C1 segment of cervical spinal cord (tissue), 14 donors: ENCODE results near the gene MSI2.
A peak's percentile ranks its signal among the peaks of the same experiment; 100 is the strongest.
"Not testable (repeated sequence)": the region's sequence is repeated elsewhere in the genome, so short reads cannot be mapped to it uniquely, and the experiment has no call there.

Experiments
- DNase-seq, 14 donors: peaks; one replicate each; lab custom pipeline; 2025; lab: John Stamatoyannopoulos, UW

The MSI2 gene

GRCh38 chr17:57255776-57256681 is at the start of gene MSI2:
MSI2 (plus strand) TSS chr17:57256523; CDS start chr17:57256743, 220 bp downstream.
- peak; percentile 33 to 94 (median 84) for DNase-seq

GRCh38 chr17:57206928-57207327 is 49.4 kb upstream of the MSI2 start:
- no peak for DNase-seq

- no peak for DNase-seq
Measured at GRCh38 chr17:57207396-57207795, 48.9 kb upstream of the MSI2 start.

GRCh38 chr17:57210224-57210553 is 46.1 kb upstream of the MSI2 start:
- DNase-seq, result no peak

- DNase-seq, result no peak
Measured at GRCh38 chr17:57210972-57211411, 45.3 kb upstream of the MSI2 start.

GRCh38 chr17:57211543-57211942 is 44.8 kb upstream of the MSI2 start:
- DNase-seq, result no peak

GRCh38 chr17:57213180-57213825 is 43.0 kb upstream of the MSI2 start:
- no peak for DNase-seq

GRCh38 chr17:57215317-57215716 is 41.0 kb upstream of the MSI2 start:
- DNase-seq, result no peak

- DNase-seq, result no peak
Measured at GRCh38 chr17:57221366-57222350, 34.7 kb upstream of the MSI2 start.

- DNase-seq, result not testable (repeated sequence)
Measured at GRCh38 chr17:57222422-57222821, 33.9 kb upstream of the MSI2 start.

- DNase-seq, result no peak
Measured at GRCh38 chr17:57225127-57225526, 31.2 kb upstream of the MSI2 start.

GRCh38 chr17:57226793-57227192 is 29.5 kb upstream of the MSI2 start:
- no peak for DNase-seq

GRCh38 chr17:57228911-57229310 is 27.4 kb upstream of the MSI2 start:
- DNase-seq, result no peak

GRCh38 chr17:57234061-57234738 is 22.1 kb upstream of the MSI2 start:
- no peak for DNase-seq

- DNase-seq, result no peak
Measured at GRCh38 chr17:57234739-57235092, 21.6 kb upstream of the MSI2 start.

- no peak for DNase-seq
Measured at GRCh38 chr17:57235124-57235523, 21.2 kb upstream of the MSI2 start.

GRCh38 chr17:57236686-57237299 is 19.5 kb upstream of the MSI2 start:
- DNase-seq, result no peak

- no peak for DNase-seq
Measured at GRCh38 chr17:57240648-57241047, 15.7 kb upstream of the MSI2 start.

- DNase-seq, result peak in 3 of 14 donors; percentile 1 to 80 (median 4)
Measured at GRCh38 chr17:57242148-57242547, 14.2 kb upstream of the MSI2 start.

GRCh38 chr17:57243171-57243622 is 13.1 kb upstream of the MSI2 start:
- DNase-seq, result peak in 8 of 14 donors; percentile 13 to 61 (median 22)

- DNase-seq, result no peak
Measured at GRCh38 chr17:57245786-57246185, 10.5 kb upstream of the MSI2 start.
